Stimulated activated CD4-positive, alpha-beta T cell treated with anti-CD3 and anti-CD28 coated beads, Interleukin-12 subunit alpha, Interleukin-12 subunit beta, amount 100 ng/mL, for 24 hours (primary cell): ENCODE results near the gene SCAMP2.
A peak's percentile ranks its signal among the peaks of the same experiment; 100 is the strongest.
"Not testable (repeated sequence)": the region's sequence is repeated elsewhere in the genome, so short reads cannot be mapped to it uniquely, and the experiment has no call there.

Source experiments
- DNase-seq, 2 experiments: peaks; one replicate each; pipeline ENCODE4 v3.0.0-alpha.2; 2020; ENCODE audit warnings: low read depth in 2 of 2

The SCAMP2 gene

DNA sequence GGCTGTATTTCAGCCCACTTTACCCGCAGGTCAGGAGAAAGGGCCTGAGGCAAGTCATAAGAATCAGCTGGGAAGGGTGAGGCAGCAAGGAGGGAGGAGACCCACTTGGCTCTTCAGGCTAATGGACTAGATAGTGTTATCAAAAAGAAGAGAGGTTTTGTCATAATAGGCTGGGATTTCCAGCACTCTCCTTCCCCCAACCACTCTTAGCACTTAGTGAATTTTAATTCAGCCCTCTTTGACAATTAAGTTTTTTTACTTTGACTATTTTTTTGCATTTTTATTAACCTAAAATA lies 17.4 kb upstream of the SCAMP2 start:
- DNase-seq: no peak

DNA sequence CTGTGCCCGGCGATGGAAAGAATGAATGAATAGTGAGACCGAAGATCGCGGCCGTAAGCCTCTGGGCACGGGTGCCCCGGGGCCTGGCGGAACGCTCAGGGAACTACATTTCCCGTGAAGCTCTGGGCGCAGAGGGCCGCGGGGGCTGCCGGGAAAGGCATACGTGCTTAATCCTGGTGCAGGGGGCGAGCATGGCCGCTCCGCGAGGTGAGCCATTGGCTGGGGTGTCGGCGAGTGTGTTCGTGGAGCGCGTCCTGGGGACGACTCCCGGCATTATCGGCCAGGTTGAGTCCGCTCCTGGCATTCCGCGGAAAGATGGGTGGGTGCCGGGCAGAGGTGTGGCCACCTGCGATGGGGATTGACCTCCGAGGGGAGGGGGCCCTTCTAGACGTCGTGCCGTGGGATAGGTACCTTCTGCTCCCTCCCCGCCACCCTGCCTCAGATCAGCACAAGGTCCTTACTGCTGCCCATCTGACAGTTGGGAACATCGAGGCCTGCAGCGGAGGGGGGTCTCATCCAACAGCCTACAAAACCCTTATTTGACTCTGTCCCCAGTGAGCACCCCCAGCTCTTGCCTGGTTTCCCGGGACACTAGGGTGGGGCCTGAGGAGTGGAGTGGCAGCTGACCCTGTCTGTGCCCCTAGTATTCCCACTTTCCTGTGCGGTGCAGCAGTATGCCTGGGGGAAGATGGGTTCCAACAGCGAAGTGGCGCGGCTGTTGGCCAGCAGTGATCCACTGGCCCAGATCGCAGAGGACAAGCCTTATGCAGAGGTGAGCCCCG lies 16.9 kb upstream of the SCAMP2 start, which contains the start of gene MPI:
MPI (plus strand) TSS at position 160 of the 782 bp plus-strand sequence; CDS start at position 192, 32 bp downstream.
- DNase-seq: peak; percentile 77 to 87

DNA sequence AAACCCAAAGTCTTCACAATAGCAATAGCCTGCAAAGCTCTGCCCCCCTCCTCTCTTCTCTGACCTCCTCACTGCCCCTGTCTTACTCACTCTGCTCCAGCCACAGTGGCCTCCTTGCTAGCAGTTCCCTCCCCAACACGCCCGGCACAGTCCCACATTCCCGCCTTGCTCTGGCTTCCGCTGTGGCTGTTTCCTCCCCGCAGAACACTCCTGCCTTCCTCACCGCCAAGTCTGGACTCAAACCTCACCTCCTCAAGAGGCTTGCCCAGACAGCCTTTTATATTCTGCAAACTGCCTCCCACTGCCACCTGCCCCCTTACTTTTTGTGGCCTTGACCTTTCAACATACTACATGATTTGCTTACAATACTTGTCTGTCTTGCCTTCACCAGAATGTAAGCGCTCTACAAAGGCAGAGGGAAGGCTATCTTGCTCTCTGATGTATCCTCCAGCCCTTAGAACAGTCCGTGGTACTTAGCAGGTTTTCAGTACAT lies 16.3 kb upstream of the SCAMP2 start:
- DNase-seq: peak in 1 of 2 experiments; percentile 18

- no peak for DNase-seq
These were observed 15.6 kb upstream of the SCAMP2 start for GRCh38 chr15:74888716-74889115.

GRCh38 chr15:74887537-74888193 lies 14.5 kb upstream of the SCAMP2 start:
- DNase-seq: not testable (repeated sequence)

GRCh38 chr15:74885461-74885860 lies 12.3 kb upstream of the SCAMP2 start:
- no peak for DNase-seq

- DNase-seq: no peak
These were observed 11.5 kb upstream of the SCAMP2 start for GRCh38 chr15:74884428-74885223.

GRCh38 chr15:74882528-74882927 lies 9.4 kb upstream of the SCAMP2 start:
- DNase-seq: no peak

GRCh38 chr15:74878273-74878672 lies 5.1 kb upstream of the SCAMP2 start:
- DNase-seq: no peak

DNA sequence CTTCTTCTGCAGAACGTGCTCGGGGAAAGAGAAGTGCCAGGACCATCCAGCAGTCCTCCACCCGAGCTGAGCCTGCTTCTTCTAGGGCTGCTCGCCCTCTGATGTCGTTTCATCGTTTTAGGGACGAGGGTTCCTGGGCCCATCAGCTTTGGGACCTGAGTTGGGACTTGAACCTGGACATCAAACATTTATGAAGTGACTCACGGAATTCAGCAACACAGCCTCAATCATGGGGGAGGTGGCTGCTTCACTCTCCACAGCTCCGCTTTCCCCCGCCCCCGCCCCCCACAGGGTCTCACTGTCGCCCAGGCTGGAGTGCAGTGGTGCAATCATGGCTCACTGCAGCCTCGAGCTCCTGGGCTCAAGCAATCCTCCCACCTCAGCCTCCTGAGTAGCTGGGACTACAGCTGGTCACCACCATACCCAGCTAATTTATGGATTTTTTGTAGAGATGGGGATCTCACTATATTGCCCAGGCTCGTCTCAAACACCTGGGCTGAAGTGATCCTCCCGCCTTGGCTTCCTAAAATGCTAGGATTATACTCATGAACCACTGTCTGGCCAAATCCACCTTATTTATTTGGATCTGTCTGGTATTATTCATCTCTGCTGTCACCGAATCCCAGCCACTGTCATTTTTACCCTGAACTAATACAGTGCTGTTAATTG lies 725 bp upstream of the SCAMP2 start:
- DNase-seq: no peak

- no peak for DNase-seq
These were observed 496 bp downstream of the SCAMP2 start for GRCh38 chr15:74872702-74873035.

DNA sequence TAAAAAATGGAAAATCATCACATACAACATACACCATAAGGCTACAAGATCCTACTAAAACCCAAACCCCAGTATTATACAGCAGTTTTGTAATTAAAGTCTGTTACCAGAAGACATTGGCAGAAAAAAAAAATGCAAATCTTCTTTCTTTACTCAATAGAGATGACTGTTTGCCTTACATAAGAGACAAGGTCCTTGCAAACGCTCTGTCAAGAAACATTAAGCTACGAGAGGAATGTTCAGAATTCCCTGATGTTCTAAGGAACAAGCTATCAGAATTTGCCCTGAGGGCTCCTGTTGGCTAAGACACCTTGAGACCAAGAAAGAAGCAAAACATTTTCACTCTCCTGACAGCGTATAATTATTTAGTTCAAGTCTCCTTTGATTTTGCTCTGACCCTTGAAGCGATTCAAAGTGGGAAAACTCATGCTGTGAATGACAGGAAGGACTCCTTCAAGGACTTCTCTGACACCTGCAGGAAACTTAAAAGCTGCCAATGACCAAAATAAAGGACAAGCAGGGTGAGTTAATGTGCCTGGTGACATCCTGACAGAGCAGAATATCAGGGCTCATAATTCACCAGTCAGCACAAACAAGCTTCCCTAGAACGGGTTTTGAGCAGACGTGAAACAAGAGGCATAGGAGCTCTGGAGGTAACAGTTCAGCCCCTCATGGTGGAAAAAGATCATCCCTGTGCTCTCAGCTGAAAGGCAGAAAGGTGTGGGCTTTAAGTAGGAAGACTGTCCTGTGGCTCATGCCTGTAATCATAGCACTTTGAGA lies 2.5 kb downstream of the SCAMP2 start:
- DNase-seq: no peak

- DNase-seq: peak in 1 of 2 experiments; percentile 16
These were observed 3.3 kb downstream of the SCAMP2 start for GRCh38 chr15:74869726-74870407.

DNA sequence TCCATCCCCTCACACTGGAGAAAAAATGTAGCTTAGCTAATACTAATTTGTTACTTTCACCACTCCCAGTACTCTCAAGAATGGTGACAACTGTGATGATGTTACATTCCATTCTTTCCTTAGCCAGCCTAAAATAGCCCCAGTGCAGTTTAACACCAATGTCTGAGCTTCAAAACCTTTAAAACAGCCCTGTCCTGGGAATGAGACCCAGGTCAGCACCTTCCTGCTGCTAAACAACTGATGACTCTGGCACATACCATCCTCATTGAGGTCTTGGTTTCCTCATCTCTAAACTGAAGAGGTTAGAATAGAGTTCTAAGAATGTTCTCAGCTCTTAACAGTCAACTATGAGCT lies 3.8 kb downstream of the SCAMP2 start:
- DNase-seq: no peak

- DNase-seq: no peak
These were observed 5.1 kb downstream of the SCAMP2 start for GRCh38 chr15:74868059-74868458.

DNA sequence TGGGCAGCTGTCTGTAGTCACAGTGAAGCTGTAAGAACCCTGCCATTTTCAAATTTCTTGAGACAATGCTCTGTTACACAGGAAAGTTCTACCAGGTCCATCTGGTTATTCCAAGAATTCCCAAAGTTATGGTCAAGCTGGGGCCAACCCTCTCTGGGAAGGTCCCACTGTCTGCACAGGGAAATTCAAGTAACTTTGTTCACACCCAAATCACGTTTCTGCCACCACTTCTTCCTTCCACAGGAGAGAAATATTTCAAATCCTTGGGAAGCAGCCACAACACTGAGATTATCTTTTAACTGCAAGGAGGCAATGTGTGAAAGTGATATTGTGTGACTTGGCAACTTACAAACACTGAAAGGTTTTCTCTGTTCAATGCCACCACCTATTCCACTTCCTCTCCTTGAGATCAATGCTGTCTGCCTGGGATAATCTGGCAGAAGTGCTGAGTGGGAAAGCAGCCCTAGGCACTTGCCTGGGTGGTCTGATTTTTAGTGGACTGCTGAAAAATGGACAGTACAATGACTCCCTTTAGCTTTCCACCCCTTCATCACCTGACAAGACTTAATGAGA lies 5.6 kb downstream of the SCAMP2 start:
- no peak for DNase-seq

GRCh38 chr15:74866090-74866489 lies 7.1 kb downstream of the SCAMP2 start:
- no peak for DNase-seq

DNA sequence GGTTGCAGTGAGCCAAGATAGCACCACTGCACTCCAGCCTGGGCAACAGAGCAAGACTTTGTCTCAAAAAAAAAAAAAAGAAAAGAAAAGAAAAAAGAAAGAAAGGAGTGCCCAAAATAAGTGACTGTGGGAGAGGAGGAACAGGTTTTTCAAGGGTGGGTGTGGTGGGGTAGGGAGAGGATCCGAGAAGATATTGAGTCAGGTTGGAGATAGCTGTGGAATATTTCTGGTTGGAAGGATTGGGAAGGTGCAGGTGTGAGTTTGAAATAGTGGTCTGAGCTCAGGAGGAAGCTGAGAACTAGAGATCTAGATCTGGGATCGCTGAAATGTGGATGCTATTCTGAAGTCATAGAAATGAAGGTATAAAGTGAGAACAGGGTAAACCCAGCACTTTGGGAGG lies 7.8 kb downstream of the SCAMP2 start:
- no peak for DNase-seq

GRCh38 chr15:74864296-74864695 lies 8.9 kb downstream of the SCAMP2 start:
- DNase-seq: no peak
